Astrocyte of the cerebellum (primary cell): ENCODE data around the gene SRP72.
A peak's percentile ranks its signal among the peaks of the same experiment; 100 is the strongest.

Experiments
- DNase-seq: peaks from one replicate; pipeline ENCODE4 v3.0.0-alpha.2; 2011; ENCODE audit warnings: low read depth
- H3K4me3 ChIP-seq: 2 replicates; pipeline ENCODE4 v1.5.1; 2011; ENCODE audit warnings: mild to moderate bottlenecking, low read depth, low read length, moderate library complexity
- in situ Hi-C: cut with HindIII; loops from 2 replicates; pipeline ENCODE4 v1.10.0; 2017; ENCODE audit warnings: low sequenced_read_pairs
- TF ChIP-seq, protein P1 (sequence below): IDR thresholded peaks from 2 replicates; pipeline ENCODE4 v1.5.1; 2012; ENCODE audit warnings: low read length, low read depth, moderate library complexity, mild to moderate bottlenecking; ENCODE audit errors: missing control alignments

The SRP72 gene

DNA sequence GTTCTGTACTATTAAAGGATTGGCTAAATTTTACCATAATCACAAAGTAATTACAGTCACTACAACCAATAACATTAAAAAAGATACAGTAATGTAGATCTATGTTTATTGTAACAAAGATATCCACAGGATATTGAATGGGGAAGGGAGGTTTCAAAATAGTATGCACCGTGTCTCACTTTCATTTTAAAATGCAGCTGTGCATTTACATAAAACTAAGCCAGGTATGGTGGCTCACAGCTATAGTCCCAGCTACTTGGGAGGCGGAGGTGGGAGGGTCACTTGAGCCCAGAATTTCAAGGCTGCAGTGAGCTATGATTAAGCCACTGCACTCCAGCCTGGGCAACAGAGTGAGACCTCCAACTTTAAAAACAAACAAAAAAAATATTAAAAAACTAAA lies 8.5 kb downstream of the SRP72 start:
- DNase-seq, result no peak
- no peak overlapping the region for H3K4me3 ChIP-seq
- in situ Hi-C loops, result no loop called here
- TF ChIP-seq, protein P1, sequence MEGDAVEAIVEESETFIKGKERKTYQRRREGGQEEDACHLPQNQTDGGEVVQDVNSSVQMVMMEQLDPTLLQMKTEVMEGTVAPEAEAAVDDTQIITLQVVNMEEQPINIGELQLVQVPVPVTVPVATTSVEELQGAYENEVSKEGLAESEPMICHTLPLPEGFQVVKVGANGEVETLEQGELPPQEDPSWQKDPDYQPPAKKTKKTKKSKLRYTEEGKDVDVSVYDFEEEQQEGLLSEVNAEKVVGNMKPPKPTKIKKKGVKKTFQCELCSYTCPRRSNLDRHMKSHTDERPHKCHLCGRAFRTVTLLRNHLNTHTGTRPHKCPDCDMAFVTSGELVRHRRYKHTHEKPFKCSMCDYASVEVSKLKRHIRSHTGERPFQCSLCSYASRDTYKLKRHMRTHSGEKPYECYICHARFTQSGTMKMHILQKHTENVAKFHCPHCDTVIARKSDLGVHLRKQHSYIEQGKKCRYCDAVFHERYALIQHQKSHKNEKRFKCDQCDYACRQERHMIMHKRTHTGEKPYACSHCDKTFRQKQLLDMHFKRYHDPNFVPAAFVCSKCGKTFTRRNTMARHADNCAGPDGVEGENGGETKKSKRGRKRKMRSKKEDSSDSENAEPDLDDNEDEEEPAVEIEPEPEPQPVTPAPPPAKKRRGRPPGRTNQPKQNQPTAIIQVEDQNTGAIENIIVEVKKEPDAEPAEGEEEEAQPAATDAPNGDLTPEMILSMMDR, result no peak

DNA sequence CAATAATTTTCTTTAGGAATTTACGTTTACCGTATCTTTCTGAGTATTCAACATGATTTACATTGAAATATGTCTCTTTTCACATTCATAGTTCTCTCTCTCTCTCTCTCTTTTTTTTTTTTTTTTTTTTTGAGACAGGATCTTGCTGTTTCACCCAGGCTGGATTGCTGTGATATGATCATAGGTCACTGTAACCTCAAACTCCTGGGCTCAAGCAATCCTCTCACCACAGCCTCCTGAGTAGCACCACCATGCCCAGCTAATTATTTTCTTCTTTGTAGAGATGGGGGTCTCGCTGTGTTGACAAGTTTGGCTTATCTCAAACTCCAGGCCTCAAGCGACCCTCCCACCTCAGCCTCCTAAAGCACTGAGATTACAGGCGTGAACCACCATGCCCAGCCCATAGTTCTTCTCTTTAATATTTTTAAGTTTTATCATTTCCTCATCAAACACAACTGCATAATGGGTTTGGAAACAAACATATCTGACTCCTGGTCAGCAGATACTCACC lies 9.8 kb downstream of the SRP72 start:
- H3K4me3 ChIP-seq, result no peak overlapping the region
- in situ Hi-C loops, result no loop called here
- no peak for DNase-seq
- TF ChIP-seq, protein P1, result no peak

DNA sequence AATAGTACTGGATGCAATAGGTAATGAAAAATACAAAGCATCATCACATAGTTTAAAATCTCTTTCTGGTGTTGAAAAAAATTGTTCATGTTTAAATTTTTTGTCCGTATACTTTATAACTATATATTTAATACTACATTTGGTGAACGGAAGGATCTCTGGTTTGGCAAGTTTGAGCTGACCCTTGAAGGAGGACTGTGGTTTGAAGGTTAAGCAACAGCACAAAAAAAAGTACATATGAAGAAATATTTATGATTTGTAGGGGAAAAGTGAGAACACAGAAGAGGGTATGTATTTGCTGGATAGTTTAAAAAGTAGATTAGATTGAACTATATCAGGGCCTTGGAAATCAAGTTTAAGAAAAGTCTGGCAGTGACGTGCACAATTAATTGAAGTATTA lies 13.3 kb downstream of the SRP72 start:
- DNase-seq, result no peak
- in situ Hi-C loops, result no loop called here
- TF ChIP-seq, protein P1, result no peak
- no peak overlapping the region for H3K4me3 ChIP-seq

DNA sequence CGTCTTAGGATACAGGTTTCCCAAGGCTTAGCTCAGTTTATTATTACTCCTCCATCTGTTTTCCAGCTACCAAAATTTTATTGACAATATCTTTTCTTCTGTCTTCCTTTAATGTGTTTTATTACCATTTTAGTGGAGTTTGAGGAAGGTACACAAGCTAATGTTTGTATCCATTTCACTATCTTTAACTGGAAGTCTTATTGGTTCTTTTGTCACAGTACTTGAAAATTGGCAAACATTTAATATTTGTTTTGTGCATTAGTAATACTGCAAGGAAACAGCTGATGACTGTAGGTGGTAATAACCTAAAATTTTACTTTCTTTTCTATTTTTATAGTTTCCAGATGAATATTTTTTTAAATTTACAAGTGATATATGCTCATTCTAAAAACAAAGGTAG lies 28.8 kb downstream of the SRP72 start:
- in situ Hi-C loops, result no loop called here
- TF ChIP-seq, protein P1, result no peak
- DNase-seq, result no peak
- H3K4me3 ChIP-seq, result no peak overlapping the region

DNA sequence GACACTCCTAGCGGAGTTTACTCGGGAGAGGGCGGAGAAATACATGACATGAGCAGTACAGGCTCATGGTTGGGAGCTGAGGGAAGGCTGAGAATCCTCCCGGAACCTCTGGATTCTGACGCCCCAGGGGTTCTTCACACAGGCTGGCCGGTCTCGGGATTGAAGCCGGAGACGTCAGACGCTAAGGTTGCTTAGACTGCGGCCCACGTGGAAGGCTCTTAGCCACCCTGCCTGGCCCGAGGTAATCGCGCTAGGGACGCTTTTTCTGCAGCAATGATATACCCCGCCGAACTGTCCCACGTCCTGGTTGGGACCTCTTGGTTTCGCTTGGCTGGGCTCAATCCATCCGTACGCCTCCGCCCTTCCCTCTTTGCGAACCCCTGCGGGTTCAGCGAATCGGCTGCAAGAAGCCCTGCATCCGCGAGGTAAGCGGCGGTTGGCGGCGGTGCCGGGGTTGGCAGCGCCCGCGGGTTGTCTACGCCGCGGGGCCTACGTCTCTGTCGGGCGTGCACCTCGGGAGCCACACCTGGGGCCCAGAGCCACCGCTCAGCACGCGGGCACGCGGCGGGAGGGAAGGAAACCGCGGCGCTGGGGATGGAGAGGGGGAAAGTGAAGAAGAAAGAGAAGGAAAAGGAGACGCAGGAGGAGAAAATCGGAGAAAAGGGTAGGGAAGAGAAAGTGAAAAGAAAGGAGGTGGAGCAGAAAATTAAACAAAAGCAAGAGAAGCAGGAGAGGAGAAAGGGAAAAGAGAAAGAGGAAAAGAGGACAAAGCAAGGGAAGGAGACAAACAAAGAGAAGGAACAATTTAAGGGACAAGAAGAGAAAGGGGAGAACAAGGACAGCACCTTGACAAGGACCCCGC lies 38.1 kb downstream of the SRP72 start, which contains the start of gene ARL9:
TSS of gene ARL9 (plus strand) at position 523 of the 862 bp plus-strand sequence. CDS start at position 595, 72 bp downstream.
- DNase-seq, result peak; percentile 18
- TF ChIP-seq, protein P1, result no peak

DNA sequence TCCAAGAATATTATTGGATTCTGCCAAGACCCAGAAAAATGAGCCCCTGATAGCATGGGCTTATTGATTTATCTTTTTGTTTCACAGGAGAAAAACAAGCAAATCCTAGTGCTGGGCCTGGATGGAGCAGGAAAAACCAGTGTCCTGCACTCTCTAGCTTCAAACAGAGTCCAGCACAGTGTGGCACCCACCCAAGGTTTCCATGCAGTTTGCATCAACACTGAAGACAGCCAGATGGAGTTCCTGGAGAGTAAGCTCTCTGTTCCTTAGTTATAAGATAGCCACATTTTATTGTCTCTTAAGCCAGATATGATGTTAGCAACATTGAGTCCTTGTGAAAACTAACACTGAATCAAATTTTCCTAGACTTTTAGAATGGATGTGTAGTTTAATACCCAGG lies 43.7 kb downstream of the SRP72 start:
- H3K4me3 ChIP-seq, result no peak overlapping the region
- in situ Hi-C loops, result no loop called here
- no peak for DNase-seq
- TF ChIP-seq, protein P1, result no peak

More for the DNA sequence above, 38.1 kb downstream of the SRP72 start, which contains the start of gene ARL9:
- H3K4me3 ChIP-seq, result peak within 1 kb of the TSS; percentile 61
- in situ Hi-C loops, result no loop called here
